Skeletal muscle satellite cell (primary cell): ENCODE data around the gene OBSL1.

ENCODE experiments used
- H3K27me3 ChIP-seq: 2 replicates; pipeline ENCODE4 v1.7.0; 2013; ENCODE audit warnings: low read length; ENCODE audit not compliant: control insufficient read depth, insufficient read depth
- H3K36me3 ChIP-seq: 2 replicates; pipeline ENCODE4 v1.7.0; 2013; ENCODE audit warnings: mild to moderate bottlenecking, control low read depth, low read length; ENCODE audit not compliant: insufficient read depth
- H3K4me1 ChIP-seq: 2 replicates; pipeline ENCODE4 v1.7.0; 2013; ENCODE audit warnings: low read length; ENCODE audit not compliant: control insufficient read depth, insufficient read depth
- H3K4me2 ChIP-seq: 2 replicates; pipeline ENCODE4 v1.7.0; 2013; ENCODE audit warnings: mild to moderate bottlenecking, low read length
- H3K4me3 ChIP-seq: 2 replicates; pipeline ENCODE4 v1.7.0; 2013; ENCODE audit warnings: low read length
- H3K9ac ChIP-seq: 2 replicates; pipeline ENCODE4 v1.7.0; 2013; ENCODE audit warnings: mild to moderate bottlenecking, low read depth, low read length, moderate library complexity
- H3K9me3 ChIP-seq: replicated peaks from 2 replicates; pipeline ENCODE4 v1.7.0; 2013; ENCODE audit warnings: mild to moderate bottlenecking, control low read depth, low read length

OBSL1 gene

DNA sequence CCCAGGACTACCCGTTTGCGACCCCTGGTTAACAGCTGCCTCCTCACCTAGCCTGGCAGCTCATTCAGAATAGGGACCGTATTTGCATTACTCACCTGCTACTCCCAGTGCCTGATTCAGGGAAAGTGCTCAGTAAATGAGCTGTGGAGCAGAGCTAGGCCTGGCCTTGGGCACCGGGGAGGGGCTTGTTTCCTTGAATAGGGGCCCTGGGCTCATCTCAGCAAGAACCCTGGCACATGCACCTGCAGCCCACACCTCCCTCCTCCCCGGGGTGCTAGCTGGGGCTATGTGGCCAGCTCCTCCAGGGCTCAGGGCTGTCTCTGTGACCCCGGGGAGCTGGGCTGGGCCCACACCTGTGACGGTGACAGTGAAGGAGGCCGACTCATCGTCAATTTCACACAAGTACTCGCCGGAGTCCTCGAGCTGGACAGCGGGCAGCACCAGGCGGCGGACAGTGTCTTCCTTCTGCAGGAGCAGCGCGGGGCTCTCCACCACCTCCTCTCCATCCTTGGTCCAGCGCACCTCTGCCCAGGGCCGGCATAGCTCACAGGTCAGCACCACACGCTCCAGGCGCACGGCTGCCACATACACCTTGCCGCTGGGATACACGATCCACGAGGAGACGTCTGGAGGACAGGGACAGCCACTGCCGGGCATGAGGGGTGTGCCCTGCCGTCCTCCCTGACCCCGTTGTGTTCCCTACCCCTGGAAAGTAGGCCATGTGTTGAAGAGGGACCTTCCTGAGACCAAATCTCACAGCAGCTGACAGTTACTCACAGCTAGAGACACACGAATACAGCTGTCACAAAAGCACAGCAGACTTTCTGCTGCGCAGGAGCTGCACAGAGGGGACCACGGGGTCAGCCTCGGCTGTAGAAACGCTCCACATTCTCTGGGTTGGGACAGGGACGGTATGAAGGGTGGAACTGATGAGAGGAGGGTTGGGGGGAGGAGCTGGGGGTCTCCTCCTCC, 9.0 kb downstream of the OBSL1 start:
- no peak overlapping the region for H3K4me2 ChIP-seq
- no peak overlapping the region for H3K4me3 ChIP-seq
- H3K4me1 ChIP-seq, result no peaks in the 10 kb centered on the region
- H3K9me3 ChIP-seq, result no peaks in the 10 kb centered on the region
- H3K36me3 ChIP-seq, result peaks cover 8% of the 10 kb centered on the region
- no peaks in the 10 kb centered on the region for H3K27me3 ChIP-seq
- H3K9ac ChIP-seq, result no peak overlapping the region

DNA sequence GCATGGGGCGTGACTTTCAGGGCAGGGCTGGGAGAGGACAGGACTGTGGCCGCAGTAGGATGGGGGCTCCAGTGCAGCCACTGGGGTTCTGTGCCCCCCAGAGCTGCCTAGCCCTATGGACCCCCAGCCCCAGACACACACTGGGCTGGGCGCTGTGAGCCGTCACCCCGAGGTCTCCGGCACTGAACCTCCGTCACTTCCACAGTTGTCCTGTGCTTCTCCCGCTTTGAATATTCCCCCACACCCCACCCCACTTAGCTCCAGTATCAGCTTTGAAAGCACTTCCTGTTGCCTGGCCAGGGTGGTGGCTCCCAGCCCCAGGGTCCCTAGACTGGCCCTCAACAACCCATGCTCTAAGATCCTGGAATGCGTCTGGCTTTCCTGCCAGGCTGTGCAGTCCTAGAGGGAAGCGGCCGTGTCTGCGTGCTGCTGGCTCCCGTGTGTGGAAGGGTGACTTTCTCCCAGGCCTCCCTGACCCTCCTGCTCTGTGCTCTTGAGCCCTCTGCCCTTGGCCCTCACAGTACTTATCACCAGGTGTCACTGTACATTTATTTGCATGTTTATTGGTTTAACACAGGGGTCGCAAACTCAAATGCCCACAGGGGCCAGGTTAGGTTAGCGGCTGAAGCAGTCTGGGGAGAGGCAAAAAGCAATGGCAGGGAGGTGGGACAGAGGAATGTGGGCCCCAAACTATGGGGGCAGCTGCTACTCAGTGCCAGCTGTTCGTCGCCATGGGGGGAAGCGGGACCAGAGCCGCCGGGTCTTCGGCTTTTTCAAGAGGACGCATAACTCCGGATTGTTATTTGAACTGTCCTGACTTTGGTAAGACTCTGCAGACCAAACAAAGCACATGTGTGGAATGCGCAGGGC, 9.9 kb downstream of the OBSL1 start:
- Histone ChIP-seq H3K9ac (no peak overlapping the region), H3K36me3 (peaks cover 3% of the 10 kb centered on the region), H3K4me1 (no peaks in the 10 kb centered on the region), H3K9me3 (no peaks in the 10 kb centered on the region), H3K4me2 (no peak overlapping the region), H3K4me3 (no peak overlapping the region), H3K27me3 (no peaks in the 10 kb centered on the region)

DNA sequence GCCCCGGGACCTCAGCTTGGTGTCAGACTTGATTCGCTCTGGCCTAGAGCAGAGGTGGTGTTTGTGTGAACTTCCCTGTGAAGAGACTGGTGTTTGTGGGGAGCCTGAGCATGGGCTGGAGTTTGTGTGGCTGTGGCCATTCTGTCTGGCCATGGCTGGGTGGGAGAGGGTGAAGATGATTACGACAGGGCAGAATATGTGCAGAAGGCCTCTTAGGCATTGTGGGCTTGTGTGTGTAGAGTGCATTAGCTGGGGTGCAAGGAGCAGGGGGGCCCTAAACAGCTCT, 10.5 kb downstream of the OBSL1 start:
- peaks cover 3% of the 10 kb centered on the region for H3K36me3 ChIP-seq
- H3K9ac ChIP-seq, result no peak overlapping the region
- H3K4me2 ChIP-seq, result no peak overlapping the region
- H3K4me1 ChIP-seq, result no peaks in the 10 kb centered on the region
- no peak overlapping the region for H3K4me3 ChIP-seq
- H3K9me3 ChIP-seq, result no peaks in the 10 kb centered on the region
- H3K27me3 ChIP-seq, result no peaks in the 10 kb centered on the region

DNA sequence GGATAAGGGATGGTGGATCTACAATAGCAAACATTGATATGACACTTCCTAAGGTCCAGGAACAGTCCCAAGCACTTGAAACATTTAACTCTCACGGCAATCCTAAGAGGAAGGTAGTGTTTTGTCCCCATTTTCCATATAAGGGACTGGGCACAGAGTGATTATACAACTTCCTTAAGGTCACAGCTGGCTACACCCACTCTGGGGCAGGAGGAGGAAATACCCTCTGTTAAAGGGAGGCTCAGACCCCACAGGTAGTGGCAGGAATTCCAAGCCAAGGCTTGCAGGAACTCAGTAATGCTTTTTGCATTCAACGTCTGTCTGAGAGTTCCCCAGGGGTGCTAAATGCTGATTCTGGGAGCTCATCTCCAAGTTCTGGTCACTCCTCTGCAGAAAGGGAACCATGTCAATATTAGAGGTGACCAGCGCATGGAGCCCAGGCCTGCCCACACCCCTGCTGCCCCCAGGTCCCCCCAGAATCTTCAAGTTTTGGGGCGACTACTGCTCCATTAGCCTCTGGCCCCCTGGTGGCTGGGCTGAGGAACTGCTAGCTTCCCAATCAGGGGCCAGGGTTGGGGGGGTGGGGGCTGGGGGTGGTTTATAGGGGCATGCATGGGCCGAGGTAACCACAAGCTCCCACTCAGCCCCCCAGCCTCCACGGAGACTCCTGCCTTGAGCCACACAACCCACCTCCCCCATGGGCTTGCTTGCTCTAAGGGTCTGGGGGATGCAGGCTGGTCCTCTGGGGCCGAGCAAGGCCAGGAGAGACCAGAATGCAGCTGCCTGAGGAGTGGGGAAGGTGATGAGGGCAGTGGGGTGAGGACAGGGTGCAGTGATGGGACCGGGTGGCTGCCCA, 11.1 kb downstream of the OBSL1 start:
- H3K4me2 ChIP-seq, result no peak overlapping the region
- no peak overlapping the region for H3K4me3 ChIP-seq
- peaks cover 3% of the 10 kb centered on the region for H3K36me3 ChIP-seq
- no peak overlapping the region for H3K9ac ChIP-seq
- no peaks in the 10 kb centered on the region for H3K9me3 ChIP-seq
- no peaks in the 10 kb centered on the region for H3K4me1 ChIP-seq
- no peaks in the 10 kb centered on the region for H3K27me3 ChIP-seq

DNA sequence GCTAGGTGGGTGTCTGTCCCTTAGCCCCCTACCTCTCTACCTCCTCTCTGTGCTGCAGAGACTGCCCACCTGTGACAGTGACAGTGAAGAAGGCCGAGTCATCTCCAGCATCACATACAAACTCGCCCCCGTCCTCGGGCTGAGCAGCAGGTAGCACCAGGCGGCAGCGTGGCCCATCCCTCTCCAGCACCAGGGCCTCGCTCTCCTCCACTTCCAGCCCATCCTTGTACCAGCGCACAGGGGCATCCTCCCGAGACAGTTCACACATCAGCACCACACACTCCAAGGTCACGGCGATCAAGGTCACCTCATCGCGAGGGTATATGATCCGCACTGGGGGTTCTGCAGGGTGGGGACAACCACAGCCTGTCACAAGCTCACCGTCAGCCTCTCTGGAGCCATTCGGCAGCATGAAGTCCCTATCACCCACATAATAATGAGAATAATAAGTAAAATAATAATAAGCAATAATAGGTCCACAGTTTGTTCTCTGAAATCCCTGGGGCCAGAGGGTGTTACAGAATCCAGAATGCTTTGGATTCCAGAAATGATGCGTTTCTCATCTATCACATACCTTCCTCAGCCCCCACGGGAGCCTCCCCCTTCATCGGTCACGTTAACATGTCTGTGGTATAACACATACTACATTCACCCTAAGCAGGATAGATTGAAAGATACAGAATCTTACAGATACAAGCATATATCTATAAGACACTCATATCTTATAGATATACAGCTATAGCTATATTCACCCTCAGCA, 12.0 kb downstream of the OBSL1 start:
- no peaks in the 10 kb centered on the region for H3K27me3 ChIP-seq
- H3K36me3 ChIP-seq, result no peaks in the 10 kb centered on the region

DNA sequence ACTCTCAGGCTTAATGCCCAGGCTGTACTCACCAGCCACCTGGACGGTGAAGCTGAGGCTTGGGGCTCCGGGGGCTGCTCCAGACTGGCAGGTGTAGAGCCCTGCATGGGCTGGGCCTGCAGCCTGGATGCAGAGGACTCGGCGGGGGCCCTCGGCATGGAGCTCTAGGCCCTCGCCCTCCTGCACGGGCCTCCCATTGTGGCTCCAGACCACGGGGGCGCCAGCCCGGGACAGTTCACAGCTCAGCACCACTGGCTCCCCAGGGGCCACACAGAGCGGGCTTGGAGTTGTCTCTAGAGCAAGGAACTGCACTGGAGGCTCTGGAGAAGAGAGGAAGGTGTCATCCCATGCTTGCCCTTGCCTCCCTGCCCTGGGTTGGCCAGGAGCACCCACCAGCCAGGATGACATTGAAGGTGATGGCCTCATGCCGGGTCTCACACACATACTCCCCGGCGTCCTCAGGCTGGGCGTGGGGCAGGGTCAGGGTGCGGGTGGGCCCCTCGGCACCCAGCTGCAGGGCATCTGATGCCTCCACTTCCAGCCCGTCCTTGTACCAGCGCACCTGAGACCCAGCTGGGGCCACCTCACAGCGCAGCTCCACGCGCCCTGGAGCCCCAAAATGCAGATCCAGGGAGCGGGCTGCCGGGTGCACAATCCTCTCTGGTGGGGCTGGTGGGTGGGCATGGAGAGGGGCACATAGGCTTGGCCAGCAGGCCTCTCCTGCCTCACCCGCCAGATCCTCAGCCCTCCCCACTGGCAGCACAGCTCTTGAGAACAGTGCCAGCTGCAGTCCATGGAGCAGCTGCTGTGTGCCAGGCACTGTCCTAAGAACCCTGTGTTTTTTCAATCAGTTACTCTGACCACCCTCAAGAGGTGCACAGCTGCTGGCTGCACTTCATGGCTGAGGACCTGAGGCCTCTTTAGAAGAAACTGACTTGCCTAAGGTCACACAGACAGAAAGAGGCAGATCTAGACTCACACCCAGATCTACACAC, 13.3 kb downstream of the OBSL1 start:
- Histone ChIP-seq H3K4me1 (peaks cover 1% of the 10 kb centered on the region), H3K36me3 (no peaks in the 10 kb centered on the region), H3K27me3 (no peaks in the 10 kb centered on the region), H3K4me3 (no peak overlapping the region), H3K4me2 (no peak overlapping the region), H3K9ac (no peak overlapping the region), H3K9me3 (no peaks in the 10 kb centered on the region)

More for the DNA sequence above, 12.0 kb downstream of the OBSL1 start:
- H3K4me3 ChIP-seq, result no peak overlapping the region
- H3K4me2 ChIP-seq, result no peak overlapping the region
- no peaks in the 10 kb centered on the region for H3K9me3 ChIP-seq
- no peaks in the 10 kb centered on the region for H3K4me1 ChIP-seq
- H3K9ac ChIP-seq, result no peak overlapping the region

DNA sequence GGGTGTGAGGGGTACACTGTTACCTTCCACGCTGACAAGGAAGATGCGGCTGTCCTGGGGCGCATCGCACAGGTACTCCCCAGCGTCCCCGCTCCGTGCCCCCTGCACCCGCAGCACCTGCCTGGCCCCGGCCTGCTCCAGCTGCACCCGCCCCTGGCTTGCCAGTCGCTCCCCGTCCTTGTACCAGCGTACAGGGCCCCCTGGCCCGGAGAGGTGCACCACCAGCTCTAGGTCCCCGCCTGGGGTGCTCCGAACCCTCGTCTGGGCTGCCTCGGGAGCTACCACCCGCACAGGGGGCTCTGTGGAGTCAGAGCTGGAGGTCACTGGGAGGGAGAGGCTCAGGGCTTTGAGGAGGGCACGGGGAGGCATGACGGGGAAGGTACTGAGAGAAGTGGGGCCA, 14.0 kb downstream of the OBSL1 start:
- Histone ChIP-seq H3K27me3 (no peaks in the 10 kb centered on the region), H3K4me2 (no peak overlapping the region), H3K9me3 (no peaks in the 10 kb centered on the region), H3K9ac (no peak overlapping the region), H3K4me1 (peaks cover 6% of the 10 kb centered on the region), H3K4me3 (no peak overlapping the region), H3K36me3 (no peaks in the 10 kb centered on the region)

DNA sequence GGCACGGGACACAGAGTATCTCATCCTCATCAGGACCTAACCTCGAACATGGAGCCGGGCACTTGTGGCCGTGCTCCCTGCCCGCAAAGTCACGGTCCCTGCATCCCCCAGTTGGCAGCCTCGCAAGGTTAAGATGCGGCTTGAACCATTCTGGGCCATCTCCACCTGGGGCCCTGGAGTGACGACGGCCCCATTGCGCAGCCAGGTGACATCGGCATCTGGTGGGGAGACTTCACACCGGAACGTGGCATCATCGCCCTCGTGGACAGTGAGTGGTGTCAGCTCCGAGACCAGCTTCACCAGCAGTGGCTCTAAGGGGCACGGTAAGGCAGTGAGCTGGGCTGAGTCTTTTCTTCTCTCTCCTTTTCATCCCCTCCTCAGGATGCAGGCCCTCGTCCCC, 14.9 kb downstream of the OBSL1 start:
- no peaks in the 10 kb centered on the region for H3K9me3 ChIP-seq
- no peaks in the 10 kb centered on the region for H3K36me3 ChIP-seq
- H3K27me3 ChIP-seq, result no peaks in the 10 kb centered on the region
- H3K4me1 ChIP-seq, result peaks cover 13% of the 10 kb centered on the region
- H3K4me3 ChIP-seq, result no peak overlapping the region
- no peak overlapping the region for H3K4me2 ChIP-seq
- H3K9ac ChIP-seq, result no peak overlapping the region

DNA sequence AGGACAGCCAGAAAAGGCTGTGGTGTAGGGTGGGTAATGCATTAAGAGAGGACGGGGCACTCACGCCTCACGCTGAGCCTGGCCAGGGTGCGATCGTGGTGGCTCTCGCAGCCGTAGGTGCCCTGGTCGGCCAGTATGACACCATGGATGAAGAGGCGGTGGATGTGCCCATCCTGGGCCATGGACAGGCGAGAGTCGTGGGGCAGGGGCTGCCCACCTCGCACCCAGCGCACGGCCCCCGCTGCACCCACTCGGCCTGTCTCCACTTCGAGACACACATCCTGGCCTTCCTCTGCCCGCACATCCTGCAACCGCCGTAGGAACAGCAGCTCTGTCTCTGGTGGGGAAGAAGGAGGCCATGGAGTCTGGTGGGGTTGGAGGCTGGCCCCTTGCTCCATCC, 15.4 kb downstream of the OBSL1 start:
- Histone ChIP-seq H3K9ac (no peak overlapping the region), H3K27me3 (no peaks in the 10 kb centered on the region), H3K4me1 (peaks cover 18% of the 10 kb centered on the region), H3K4me2 (no peak overlapping the region), H3K36me3 (no peaks in the 10 kb centered on the region), H3K9me3 (no peaks in the 10 kb centered on the region), H3K4me3 (no peak overlapping the region)

DNA sequence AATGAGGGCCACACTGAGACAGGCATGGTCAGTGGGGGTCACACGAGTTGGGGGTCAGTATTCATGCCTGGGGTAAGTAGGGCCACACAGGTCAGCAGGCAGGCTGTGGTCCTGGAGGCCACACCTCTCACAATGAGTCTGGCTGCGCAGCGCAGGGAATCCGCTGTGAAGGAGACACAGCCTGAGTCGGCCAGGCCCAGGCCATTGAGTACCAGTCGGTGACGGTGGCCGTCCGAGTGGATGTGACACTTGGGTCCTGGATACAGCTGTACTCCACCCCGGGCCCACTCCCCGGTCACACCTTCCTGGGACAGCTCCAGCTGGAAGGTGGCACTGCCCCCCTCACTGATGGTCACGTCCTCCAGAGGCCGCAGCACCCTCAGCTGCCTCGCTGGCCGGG, 17.0 kb downstream of the OBSL1 start:
- peaks cover 18% of the 10 kb centered on the region for H3K4me1 ChIP-seq
- H3K4me2 ChIP-seq, result no peak overlapping the region
- H3K36me3 ChIP-seq, result no peaks in the 10 kb centered on the region
- H3K27me3 ChIP-seq, result no peaks in the 10 kb centered on the region
- H3K9ac ChIP-seq, result no peak overlapping the region
- H3K4me3 ChIP-seq, result no peak overlapping the region
- H3K9me3 ChIP-seq, result no peaks in the 10 kb centered on the region
